Measurements from ENCODE around the gene LAIR2. TPM values are rescaled to one million over a fixed set of nuclear protein-coding genes. Genes with fewer than 3 reads are reported as not detected.
"Not testable (repeated sequence)": the region's sequence is repeated elsewhere in the genome, so short reads cannot be mapped to it uniquely, and the experiment has no call there.

LAIR2 gene
- total RNA-seq, 4 donors from 2014 or later: not detected

DNA sequence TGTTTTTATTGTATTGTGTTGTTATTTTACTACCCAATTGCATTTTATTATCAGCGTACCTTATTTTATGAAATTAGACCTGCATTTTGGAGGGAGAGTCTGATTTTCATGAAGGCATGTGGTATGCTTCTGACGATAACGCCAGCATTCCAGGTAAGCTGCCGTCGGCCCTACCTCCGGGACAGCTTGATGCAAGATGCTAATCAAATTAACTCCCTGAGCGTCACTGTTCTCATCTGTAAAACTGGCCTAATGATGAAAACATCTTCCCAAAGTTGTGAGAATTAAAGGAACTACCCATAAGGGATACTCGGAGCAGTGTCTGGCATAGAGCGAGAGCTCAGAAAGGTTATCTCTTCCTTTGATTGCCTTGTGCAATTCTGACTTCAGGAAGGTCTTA lies 12.9 kb upstream of the LAIR2 start:
- no peak overlapping the region for H3K27ac ChIP-seq
- peaks cover 40% of the 10 kb centered on the region for H3K27me3 ChIP-seq
- no peaks in the 10 kb centered on the region for H3K4me1 ChIP-seq
- no peaks in the 10 kb centered on the region for H3K36me3 ChIP-seq
- TF ChIP-seq, protein P1, sequence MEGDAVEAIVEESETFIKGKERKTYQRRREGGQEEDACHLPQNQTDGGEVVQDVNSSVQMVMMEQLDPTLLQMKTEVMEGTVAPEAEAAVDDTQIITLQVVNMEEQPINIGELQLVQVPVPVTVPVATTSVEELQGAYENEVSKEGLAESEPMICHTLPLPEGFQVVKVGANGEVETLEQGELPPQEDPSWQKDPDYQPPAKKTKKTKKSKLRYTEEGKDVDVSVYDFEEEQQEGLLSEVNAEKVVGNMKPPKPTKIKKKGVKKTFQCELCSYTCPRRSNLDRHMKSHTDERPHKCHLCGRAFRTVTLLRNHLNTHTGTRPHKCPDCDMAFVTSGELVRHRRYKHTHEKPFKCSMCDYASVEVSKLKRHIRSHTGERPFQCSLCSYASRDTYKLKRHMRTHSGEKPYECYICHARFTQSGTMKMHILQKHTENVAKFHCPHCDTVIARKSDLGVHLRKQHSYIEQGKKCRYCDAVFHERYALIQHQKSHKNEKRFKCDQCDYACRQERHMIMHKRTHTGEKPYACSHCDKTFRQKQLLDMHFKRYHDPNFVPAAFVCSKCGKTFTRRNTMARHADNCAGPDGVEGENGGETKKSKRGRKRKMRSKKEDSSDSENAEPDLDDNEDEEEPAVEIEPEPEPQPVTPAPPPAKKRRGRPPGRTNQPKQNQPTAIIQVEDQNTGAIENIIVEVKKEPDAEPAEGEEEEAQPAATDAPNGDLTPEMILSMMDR (IDR thresholded peaks at IDR 0.05): no peak
- TF ChIP-seq EP300 (IDR thresholded peaks at IDR 0.05) (no peak), POLR2AphosphoS5 (IDR thresholded peaks at IDR 0.05) (no peak), POLR2A (IDR thresholded peaks at IDR 0.05) (no peak)
- ATAC-seq: no peak
- no peak overlapping the region for H3K4me3 ChIP-seq
- no peaks in the 10 kb centered on the region for H3K9me3 ChIP-seq
- 55 to 64% methylated on average over 8 to 9 of the region's 9 CpGs for WGBS, 2 donors (ENCODE audit: low coverage in 1 of 2)

DNA sequence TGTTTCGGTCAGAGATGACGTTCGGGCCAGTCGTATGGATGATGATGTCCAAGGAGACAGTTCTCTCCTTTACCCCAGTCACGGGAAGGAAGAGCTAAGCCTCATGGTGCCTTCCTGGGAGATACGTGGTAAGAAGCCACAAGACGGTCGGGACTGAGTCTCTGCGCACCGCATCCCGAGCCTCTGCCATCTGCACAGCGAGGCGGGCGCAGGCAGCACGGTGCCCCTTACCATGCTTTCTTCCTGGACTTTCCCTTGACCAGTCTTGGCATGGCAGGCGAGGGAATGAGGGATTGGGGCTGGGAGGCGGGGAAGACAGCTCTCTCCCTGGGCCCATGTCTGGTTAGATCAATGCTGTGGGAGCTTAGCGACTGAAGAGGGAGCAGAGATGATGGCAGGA lies 10.1 kb upstream of the LAIR2 start:
- TF ChIP-seq, protein P1 (IDR thresholded peaks at IDR 0.05): no peak
- TF ChIP-seq POLR2AphosphoS5 (IDR thresholded peaks at IDR 0.05) (no peak), EP300 (IDR thresholded peaks at IDR 0.05) (no peak), POLR2A (IDR thresholded peaks at IDR 0.05) (no peak)
- H3K4me1 ChIP-seq: no peaks in the 10 kb centered on the region
- no peak overlapping the region for H3K4me3 ChIP-seq
- H3K9me3 ChIP-seq: no peaks in the 10 kb centered on the region
- no peak overlapping the region for H3K27ac ChIP-seq
- 91% methylated on average over 11 of the region's 18 CpGs; no CpG with 5 or more reads in 1 of the 2 donors for WGBS, 2 donors (ENCODE audit: low coverage in 1 of 2)
- no peak for ATAC-seq
- no peaks in the 10 kb centered on the region for H3K36me3 ChIP-seq
- H3K27me3 ChIP-seq: peaks cover 48% of the 10 kb centered on the region

DNA sequence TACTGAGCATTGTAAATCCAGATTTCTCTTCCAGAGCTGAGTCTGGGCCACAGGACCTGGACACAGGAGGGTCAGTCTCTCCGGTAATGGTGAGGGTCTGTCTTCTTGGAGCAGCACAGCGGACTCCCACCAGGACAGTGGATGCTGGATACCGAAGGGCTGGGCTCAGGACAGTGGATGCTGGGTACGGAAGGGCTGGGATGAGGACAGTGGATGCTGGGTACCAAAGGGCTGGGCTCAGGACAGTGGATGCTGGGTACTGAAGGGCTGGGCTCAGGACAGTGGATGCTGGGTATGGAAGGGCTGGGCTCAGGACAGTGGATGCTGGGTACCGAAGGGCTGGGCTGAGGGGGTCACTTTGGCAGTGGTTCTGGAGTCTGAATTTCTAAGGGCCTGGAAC lies 9.6 kb upstream of the LAIR2 start:
- H3K9me3 ChIP-seq: not testable (repeated sequence)

DNA sequence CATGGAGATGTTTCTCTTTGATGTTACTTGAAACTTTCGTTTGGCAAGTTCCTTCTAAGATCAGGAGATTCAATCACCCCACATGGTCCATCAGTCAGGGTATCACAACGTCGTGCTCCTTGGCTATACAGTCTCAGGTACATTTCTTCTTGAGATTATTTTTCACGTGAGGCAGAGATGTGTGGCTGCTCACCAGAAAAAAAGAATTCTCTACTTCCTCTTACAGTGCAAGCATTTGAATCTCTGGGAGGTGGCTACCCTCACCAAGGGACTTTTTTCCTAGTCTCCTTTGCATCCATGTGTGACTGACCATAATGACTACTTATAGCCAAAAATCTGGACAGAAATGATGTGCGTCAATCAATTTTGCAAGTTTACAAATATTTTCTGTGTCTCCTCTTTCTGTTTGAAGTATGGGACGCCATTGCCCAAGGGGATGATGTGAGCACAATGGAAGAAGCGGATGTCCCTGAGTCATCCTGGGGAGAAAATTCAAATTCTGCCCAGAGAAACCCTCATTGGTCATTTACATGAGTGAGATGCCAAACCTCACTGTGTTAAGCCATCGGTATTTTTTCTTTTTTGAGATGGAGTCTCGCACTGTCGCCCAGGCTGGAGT lies 8.6 kb upstream of the LAIR2 start:
- WGBS, 2 donors (ENCODE audit: low coverage in 1 of 2): 68 to 71% methylated on average over 9 of the region's 10 CpGs
- no peak for ATAC-seq
- H3K4me3 ChIP-seq: no peak overlapping the region
- H3K27me3 ChIP-seq: peaks cover 48% of the 10 kb centered on the region
- TF ChIP-seq, protein P1 (IDR thresholded peaks at IDR 0.05): no peak
- no peak for TF ChIP-seq EP300 (IDR thresholded peaks at IDR 0.05)
- no peak for TF ChIP-seq POLR2A (IDR thresholded peaks at IDR 0.05)
- no peak for TF ChIP-seq POLR2AphosphoS5 (IDR thresholded peaks at IDR 0.05)
- H3K27ac ChIP-seq: no peak overlapping the region
- no peaks in the 10 kb centered on the region for H3K9me3 ChIP-seq
- H3K4me1 ChIP-seq: no peaks in the 10 kb centered on the region
- no peaks in the 10 kb centered on the region for H3K36me3 ChIP-seq

More for the DNA sequence above, 9.6 kb upstream of the LAIR2 start:
- peaks cover 48% of the 10 kb centered on the region for H3K27me3 ChIP-seq
- ATAC-seq, H3K36me3 ChIP-seq, H3K27ac ChIP-seq, H3K4me3 ChIP-seq, H3K4me1 ChIP-seq: not testable (repeated sequence)
- WGBS, 2 donors (ENCODE audit: low coverage in 1 of 2): 71 to 80% methylated on average over 1 of the region's 5 CpGs

DNA sequence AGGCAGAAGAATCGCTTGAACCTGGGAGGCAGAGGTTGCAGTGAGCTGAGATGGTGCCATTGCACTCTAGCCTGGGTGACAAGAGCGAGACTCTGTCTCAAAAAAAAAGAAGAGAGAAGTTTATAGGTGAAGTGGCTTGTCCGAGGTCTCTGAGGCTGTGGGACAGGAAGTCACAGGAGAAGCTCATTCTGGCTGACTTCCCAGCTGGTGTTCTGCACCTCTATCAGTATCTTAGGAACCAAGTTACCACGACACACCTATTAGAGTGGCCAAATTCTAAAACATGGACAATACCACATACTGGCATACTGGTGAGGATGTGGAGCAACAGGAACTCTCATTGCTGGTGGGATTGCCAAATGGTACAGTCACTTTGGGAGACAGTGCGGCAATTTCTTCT lies 7.3 kb upstream of the LAIR2 start:
- not testable (repeated sequence) for H3K27ac ChIP-seq, H3K4me1 ChIP-seq, H3K4me3 ChIP-seq, ATAC-seq, H3K36me3 ChIP-seq, H3K9me3 ChIP-seq
- WGBS, 2 donors (ENCODE audit: low coverage in 1 of 2): 64 to 67% methylated on average over 3 to 5 of the region's 5 CpGs
- H3K27me3 ChIP-seq: peaks cover 56% of the 10 kb centered on the region

DNA sequence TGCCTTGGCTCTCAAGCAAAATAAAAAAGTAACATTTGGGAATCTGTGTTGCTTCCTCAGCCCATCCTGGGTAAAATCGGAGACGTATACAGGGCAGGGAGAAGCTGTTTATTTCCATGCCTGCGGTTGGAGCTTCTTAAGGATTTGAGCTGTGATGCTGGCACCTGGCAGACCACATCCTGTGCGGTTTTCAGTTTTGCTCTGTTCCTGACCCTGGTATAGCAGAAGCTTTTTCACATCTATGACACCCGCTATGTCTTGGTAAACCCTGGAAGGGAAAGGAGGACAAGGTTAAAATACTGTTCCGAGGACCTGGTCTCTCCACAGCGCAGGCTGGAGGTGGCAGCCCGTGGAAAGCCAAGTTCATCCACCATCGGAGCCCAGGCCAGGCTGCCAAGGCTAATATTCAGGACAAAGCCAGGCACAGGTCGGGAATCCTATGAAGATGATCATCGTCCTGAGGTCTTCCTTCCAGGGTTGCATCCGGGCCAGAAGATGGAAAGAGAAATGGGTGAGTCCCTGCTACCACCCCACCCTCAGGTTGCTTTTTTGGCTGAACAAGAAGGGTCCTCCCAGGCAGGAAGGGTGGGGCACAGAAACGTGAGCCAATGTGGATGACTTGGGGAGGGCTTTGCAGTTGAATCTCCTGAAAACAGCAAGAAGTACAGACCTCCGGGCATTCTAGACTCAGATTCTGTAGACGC lies 4.7 kb upstream of the LAIR2 start:
- not testable (repeated sequence) for H3K4me1 ChIP-seq, H3K9me3 ChIP-seq, H3K4me3 ChIP-seq, H3K36me3 ChIP-seq, ATAC-seq, H3K27ac ChIP-seq
- 79 to 94% methylated on average over 3 of the region's 15 CpGs for WGBS, 2 donors (ENCODE audit: low coverage in 1 of 2)
- peaks cover 48% of the 10 kb centered on the region for H3K27me3 ChIP-seq

DNA sequence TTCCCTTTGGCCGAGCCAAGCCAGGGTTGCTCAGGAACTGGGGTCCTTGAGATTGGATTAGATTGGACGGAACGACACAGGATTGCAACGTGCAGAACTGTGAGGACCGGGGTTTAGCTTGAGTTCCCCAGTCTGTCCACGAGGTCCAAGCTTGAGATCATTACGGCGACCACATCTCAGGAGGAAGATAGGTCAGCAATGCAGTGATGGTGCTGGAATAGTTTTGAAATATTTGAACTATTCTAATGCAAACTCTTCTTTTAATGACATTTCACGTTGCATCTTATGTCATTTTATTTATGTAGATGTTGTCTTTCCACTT lies 4.2 kb upstream of the LAIR2 start:
- not testable (repeated sequence) for ATAC-seq, H3K4me3 ChIP-seq, H3K36me3 ChIP-seq, H3K9me3 ChIP-seq, H3K27ac ChIP-seq, H3K4me1 ChIP-seq
- H3K27me3 ChIP-seq: peaks cover 49% of the 10 kb centered on the region
- 57 to 58% methylated on average over 1 to 6 of the region's 9 CpGs for WGBS, 2 donors (ENCODE audit: low coverage in 1 of 2)

DNA sequence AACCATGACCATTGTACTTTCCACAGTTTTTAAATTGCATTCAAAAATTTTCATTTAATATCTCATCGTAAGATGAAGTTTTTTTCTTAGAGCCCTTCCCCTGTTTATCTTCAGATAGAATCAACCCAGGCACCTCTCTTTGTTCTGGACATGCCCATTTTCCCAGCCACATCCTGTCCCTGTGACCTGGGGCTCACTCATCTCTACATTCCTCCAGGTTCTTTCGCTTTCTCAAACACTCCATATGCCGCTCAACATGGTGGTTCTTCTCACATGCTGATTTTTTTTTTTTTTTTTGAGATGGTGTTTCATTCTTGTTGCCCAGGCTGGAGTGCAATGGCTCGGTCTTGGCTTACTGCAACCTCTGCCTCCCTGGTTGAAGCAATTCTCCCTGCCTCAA lies 2.9 kb downstream of the LAIR2 start:
- not testable (repeated sequence) for ATAC-seq, H3K4me3 ChIP-seq, H3K4me1 ChIP-seq, H3K36me3 ChIP-seq, H3K27ac ChIP-seq, H3K9me3 ChIP-seq
- peaks cover 46% of the 10 kb centered on the region for H3K27me3 ChIP-seq
- WGBS, 2 donors (ENCODE audit: low coverage in 1 of 2): 73% methylated on average over 4 of the region's 4 CpGs; no CpG with 5 or more reads in 1 of the 2 donors

Measured in gastroesophageal sphincter (tissue), 4 donors.